Measurements from ENCODE around the gene EFCAB11. TPM values are rescaled to one million over a fixed set of nuclear protein-coding genes. Genes with fewer than 3 reads are reported as not detected.

Gene EFCAB11
- total RNA-seq, 1 experiment from 2014 or later, result 14.3 TPM

DNA sequence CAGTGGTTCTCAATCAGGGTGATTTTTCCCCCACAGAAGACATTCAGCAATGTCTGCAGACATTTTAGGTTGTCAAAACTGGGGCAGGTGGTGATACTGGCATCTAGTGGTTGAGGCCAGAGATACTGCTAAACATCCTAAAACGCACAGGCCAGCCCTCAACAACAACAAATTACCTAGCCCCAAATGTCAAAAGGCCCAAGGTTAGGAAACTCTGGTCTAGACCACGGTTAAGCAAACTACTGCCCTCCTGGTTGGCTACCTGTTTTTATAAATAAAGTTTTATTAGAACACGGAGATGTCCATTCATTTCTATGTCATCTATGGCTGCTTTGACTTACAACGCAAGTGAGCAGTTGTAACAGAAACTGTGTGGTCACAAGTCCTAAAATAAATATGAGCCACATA lies 186.7 kb downstream of the EFCAB11 start:
- peak; percentile 51 for DNase-seq (ENCODE audit: low spot score)

DNA sequence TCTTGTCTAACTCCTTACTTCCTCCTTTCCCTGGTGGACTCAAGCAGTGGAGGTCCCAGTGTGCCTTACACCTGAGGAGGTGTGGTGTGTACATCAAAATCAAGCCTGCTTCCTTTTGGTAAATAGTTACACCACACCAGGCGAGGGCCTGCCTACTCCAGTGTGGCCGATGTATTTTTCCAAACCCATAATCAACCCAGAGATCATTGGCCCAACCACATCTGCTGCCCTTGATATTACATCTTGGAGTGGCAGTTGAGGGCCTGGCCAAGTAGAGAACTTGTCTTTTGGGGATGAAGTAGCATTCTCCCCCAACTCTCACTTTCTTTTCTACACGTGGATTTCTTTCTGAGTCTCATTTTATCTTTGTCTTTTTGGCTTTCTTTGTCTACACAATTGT lies 187.4 kb downstream of the EFCAB11 start:
- no peak for DNase-seq (ENCODE audit: low spot score)

DNA sequence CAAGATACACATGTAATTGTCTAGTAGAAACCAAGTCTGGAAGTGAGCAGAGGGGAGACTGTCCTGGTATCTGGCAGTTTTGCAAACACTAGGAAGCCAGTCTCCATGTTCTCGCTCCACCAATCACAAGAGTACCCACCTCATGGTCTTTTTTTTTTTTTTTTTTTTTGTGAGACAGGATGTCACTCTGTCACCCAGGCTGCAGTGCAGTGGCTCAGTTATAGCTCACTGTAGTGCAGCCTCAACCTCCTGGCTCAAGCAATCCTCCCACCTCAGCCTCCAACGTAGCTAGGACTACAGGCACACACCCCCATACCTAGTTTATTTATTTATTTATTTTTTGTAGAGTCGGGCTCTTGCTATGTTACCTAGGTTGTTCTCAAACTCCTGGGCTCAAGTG lies 189.2 kb downstream of the EFCAB11 start:
- no peak for DNase-seq (ENCODE audit: low spot score)

DNA sequence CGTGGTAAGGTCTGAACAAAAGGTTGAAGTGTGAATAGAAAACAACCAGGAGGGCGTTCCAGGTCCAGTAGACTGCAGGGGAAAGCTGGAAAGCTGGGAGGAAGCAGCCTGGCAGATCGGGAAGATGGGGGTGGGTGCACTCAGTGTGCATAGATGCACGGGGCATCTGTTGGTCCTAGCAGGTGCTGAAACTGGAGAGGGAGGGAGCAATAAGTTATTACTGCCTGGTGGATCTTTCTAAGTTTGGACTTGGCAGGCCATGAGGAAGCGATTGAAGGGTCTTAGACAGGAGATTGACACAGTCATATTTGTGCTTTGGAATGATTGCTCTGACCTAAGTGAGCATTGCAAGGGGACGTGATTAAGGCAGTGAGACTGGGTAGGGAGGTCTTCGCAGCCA lies 194.4 kb downstream of the EFCAB11 start:
- no peak for DNase-seq (ENCODE audit: low spot score)

DNA sequence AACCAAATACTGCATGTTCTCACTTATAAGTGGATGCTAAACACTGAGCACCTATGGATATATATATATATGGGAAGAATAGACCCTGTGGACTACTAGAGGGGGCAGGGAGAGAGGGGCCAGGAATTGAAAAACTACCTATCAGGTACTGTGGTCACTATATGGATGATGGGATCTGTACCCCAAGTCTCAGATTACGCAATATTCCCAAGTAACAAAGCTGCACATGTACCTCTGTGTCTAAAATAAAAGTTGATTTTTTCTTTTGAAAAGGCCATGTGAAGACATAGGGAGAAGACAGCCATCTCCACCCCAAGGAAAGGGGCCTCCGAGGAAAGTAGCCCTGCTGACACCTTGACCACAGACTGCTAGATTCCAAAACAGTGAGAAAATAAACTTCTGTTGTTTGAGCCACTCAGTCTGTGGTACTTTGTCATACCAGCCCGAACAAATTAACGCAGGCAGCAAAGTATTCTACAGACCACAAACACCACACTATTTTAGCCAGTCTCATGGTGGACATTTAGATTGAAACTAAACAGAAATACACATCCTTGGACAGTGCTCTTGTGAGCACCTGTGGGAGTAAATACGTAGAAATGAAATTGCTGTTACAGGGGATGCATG lies 197.1 kb downstream of the EFCAB11 start:
- DNase-seq (ENCODE audit: low spot score), result no peak

DNA sequence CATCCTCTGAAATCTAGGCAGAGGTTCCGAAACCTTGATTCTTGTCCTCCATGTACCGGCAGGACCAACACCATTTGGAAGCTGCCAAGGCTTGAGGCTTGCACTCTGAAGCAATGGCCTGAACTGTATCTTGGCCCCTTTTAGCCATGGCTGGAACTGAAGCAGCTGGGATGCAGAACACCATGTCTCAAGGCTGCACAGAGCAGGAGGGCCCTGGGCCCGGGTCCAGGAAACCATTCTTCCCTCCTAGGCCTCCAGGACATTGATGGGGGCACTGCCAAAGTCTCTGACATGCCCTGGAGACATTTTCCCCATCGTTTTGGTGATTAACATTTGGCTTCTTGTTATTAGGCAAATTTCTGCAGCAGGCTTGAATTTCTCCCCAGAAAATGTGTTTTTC lies 198.7 kb downstream of the EFCAB11 start:
- no peak for DNase-seq (ENCODE audit: low spot score)

DNA sequence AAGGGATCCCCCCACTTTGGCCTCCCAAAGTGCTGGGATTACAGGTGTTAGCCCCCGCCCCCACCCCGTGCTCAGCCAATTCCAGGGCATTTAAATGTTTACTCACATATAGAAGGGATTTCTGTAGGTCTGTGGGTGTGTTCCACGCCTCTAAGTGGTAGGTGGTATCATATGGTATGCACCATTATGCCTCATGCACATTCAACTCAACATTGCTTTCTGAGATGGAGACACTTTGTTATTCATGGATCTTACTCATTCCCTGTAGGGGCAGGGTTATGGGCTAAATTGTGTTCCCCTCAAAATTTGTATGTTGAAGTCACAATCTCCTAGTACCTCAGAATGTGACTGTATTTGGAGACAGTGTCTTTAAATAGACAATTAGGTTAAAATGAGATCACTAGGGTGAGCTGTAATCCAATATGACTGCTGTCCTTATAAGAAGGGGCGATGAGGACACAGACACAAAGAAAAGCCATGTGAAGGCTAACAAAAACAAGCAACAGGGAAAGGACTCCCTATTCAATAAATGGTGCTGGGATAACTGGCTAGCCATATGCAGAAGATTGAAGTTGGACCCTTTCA lies 200.6 kb downstream of the EFCAB11 start:
- DNase-seq (ENCODE audit: low spot score), result no peak

DNA sequence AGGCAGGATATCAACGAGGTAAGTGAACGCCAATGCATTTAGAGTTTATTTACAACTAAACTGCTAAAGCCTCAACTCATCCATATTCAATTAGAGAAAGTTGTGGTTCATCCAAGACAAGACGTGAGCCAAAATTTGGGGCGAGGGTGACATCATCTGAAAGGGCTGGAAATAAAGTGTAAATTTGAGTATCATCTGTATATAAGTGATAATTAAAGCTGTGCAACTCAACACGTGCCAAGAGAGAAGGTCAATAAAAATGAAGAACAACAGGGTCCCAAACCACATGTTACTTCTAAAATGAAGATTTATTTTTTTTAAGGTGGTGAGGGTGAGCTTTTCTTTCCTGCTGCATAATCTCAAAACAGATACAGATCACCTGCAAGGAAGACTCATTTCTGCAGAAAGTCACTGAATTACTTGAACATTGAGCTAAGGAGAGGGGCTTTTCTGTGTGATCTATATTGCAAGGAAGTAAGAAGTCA lies 203.6 kb downstream of the EFCAB11 start:
- DNase-seq (ENCODE audit: low spot score), result no peak

DNA sequence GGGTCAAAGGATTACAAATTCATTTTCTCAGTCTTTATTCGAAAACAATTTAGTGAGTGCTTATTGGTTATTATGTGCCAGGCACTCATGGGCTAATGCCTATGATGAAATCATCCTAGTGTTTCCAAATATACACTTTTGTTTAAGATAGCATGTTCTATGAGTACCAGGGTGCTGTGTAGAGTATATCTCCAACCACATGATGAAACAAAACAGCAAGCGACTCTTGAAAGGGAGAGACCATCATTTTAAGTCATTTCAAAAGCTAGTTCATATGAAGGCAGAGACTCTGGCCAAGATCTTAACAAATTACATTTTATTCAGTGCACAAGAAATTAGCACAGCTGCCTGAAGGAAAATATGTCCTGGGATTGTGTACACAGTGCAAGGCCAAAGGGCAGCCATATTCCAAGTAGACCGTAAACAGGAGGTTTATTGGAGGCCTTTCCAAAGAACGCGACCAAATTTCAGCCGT lies 204.2 kb downstream of the EFCAB11 start:
- no peak for DNase-seq (ENCODE audit: low spot score)

DNA sequence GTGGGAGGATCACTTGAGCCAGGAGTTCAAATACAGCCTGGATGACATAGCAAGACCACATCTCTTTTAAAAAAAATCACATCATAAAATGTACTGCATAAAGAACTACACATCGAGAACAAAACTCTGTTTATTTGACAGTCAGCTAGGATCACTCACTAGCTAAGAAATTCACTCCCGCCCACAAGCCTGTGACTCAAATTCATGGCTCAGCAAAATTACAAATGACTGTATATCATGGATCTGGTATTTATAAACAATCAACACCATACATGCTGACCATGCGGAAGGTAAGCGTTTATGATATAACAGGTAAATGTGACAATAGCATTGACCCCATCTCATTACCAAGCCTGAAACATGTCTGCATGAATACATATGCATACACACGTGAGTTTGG lies 206.5 kb downstream of the EFCAB11 start:
- no peak for DNase-seq (ENCODE audit: low spot score)

DNA sequence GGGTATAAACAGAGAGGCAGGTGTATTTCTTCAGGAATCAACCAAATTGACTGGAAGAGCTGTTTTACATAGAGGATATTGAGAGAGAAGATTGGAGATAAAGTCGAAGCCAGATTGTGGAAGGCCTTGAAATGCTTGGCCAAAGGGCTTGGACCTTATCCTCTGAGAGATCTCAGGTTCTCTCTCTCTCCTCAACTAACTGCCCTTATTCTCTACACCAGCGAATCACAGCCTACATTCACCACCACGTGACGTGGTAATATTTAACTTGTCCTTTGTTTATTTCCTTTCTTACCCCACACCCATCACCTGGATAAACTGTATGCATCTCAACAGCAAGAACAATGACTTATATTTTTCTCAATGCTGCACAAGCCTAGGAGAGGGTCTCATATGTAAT lies 207.4 kb downstream of the EFCAB11 start:
- DNase-seq (ENCODE audit: low spot score), result no peak

DNA sequence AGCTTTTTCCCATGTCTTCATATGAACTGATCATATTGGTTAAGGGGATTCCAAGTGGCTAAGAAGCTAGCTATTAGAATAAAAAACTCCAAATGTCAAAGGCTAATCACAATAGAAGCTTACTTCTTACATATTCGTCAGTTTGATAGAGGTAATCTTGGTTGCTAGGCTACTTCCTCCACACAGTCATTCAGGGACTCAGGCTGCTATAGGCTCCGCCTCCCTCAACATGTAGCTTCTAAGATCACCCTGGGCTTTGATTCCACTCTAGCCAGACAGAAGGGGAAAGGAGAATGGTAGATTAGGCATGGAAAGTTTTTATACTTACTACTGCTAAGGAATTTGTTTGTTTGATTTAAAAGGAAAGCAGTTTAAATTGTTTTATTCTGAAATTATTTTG lies 207.9 kb downstream of the EFCAB11 start:
- DNase-seq (ENCODE audit: low spot score), result no peak

DNA sequence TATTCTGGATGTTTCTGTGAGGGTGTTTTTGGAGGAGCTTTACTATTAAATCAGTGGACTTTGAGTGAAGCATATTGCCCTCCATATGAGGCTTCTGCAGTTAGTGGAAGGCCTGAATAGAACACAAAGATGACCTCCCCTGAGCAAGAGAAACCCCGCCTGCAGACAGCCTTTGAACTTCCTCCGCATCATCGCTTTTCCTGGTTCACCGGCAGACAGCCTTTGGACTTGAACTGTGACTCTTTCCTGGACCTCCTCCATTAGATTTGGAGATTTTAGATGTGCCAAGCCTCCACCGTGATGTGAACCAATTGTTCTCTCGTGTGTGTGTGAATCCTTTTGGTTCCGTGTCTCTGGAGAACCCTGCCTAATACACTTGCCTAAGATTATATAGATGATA lies 208.4 kb downstream of the EFCAB11 start:
- DNase-seq (ENCODE audit: low spot score), result no peak

Other genes with a start within 250 kb of the EFCAB11 start
- gene TDP1, start 1.2 kb upstream of the EFCAB11 start, total RNA-seq (2014; rRNA removed; shearing (Covaris generic)), result 23.2 and 26.3 TPM in 2 replicates
- gene KCNK13, start 107.3 kb upstream of the EFCAB11 start, total RNA-seq (2014; rRNA removed; shearing (Covaris generic)), result 0.04 TPM in 1 of 2 replicates, not detected in the other

Measured in H4 (cell line).